H1 (cell line): Measurements from ENCODE around the gene VEGFC. TPM values are rescaled to one million over a fixed set of nuclear protein-coding genes. Genes with fewer than 3 reads are reported as not detected.

Source experiments
- JUN ChIP-seq: IDR thresholded peaks from 2 replicates; pipeline ENCODE4 v1.6.1; 2011; ENCODE audit warnings: low read depth, mild to moderate bottlenecking, improper control_type of control experiment, low read length
- NANOG ChIP-seq: IDR thresholded peaks from 2 replicates; pipeline ENCODE4 v1.6.1; 2011; ENCODE audit warnings: low read length, low read depth, mild to moderate bottlenecking, inconsistent platforms; ENCODE audit not compliant: insufficient read depth, poor library complexity, severe bottlenecking
- polyA plus RNA-seq, 7 experiments: library from polyadenylated mRNA; depleted of rRNA in 3 of 7; stranded (reverse) in 5 of 7; unstranded in 2 of 7; fragments of >200 nt in 5 of 7; fragments of 200-250 nt in 2 of 7; gene quantifications; 1 replicate in 5 of 7; 2 replicates in 1 of 7; 4 replicates in 1 of 7; pipeline versions ENCODE4 v1.2.1 to v1.2.3, GENCODE V29; 2011 to 2013; ENCODE audit warnings: missing spikeins in 2 of 7, mixed read lengths in 2 of 7
- total RNA-seq: library from RNA; stranded (reverse); fragmentation: NEBNext Ultra II Directional; extraction: Animal tissue kit (Norgen Biotek cat#: 25700); gene quantifications from 2 replicates; pipeline ENCODE4 v1.2.1, GENCODE V29; 2021

VEGFC gene
- total and polyA plus RNA-seq, 2 of the 8 experiments (the other 6 are each of a cell fraction or from before 2014, with no cell fraction given): 0.53 to 1.4 TPM

- no peak for TF ChIP-seq JUN
- TF ChIP-seq NANOG: no peak
Measured at GRCh38 chr4:176769514-176769913, 23.2 kb downstream of the VEGFC start (continued).
